NCI-H774 (cell line): ENCODE measurements around the gene KRT31.
"Not testable (repeated sequence)": the region's sequence is repeated elsewhere in the genome, so short reads cannot be mapped to it uniquely, and the experiment has no call there.

Source experiments
- DNase-seq: peaks from one replicate; lab custom pipeline; 2025; lab: John Stamatoyannopoulos, UW

Gene KRT31

GRCh38 chr17:41387670-41388069, 9.7 kb downstream of the KRT31 start:
- no peak for DNase-seq

GRCh38 chr17:41386227-41386626, 11.2 kb downstream of the KRT31 start:
- DNase-seq, result no peak

- no peak for DNase-seq
Measured at GRCh38 chr17:41383690-41384089, 13.7 kb downstream of the KRT31 start.

- no peak for DNase-seq
Measured at GRCh38 chr17:41382394-41382793, 15.0 kb downstream of the KRT31 start.

- not testable (repeated sequence) for DNase-seq
Measured at GRCh38 chr17:41381943-41382342, 15.5 kb downstream of the KRT31 start, which contains the start of gene KRT34. KRT34 (minus strand) TSS chr17:41382306; CDS start chr17:41382246, 60 bp downstream.

GRCh38 chr17:41380091-41380490, 17.3 kb downstream of the KRT31 start:
- not testable (repeated sequence) for DNase-seq

GRCh38 chr17:41377546-41377945, 19.9 kb downstream of the KRT31 start:
- DNase-seq, result no peak

GRCh38 chr17:41369713-41370112, 27.7 kb downstream of the KRT31 start, which contains the start of gene KRT33B:
KRT33B (minus strand) TSS chr17:41369813; CDS start chr17:41369750, 63 bp downstream.
- no peak for DNase-seq

GRCh38 chr17:41369023-41369422, 28.4 kb downstream of the KRT31 start:
- DNase-seq, result no peak

- DNase-seq, result no peak
Measured at GRCh38 chr17:41367426-41368075, 29.9 kb downstream of the KRT31 start.

GRCh38 chr17:41366070-41366469, 31.3 kb downstream of the KRT31 start:
- no peak for DNase-seq

- no peak for DNase-seq
Measured at GRCh38 chr17:41363881-41364280, 33.5 kb downstream of the KRT31 start.

- no peak for DNase-seq
Measured at GRCh38 chr17:41360296-41360995, 37.0 kb downstream of the KRT31 start.

- DNase-seq, result no peak
Measured at GRCh38 chr17:41354536-41354935, 42.9 kb downstream of the KRT31 start.

- no peak for DNase-seq
Measured at GRCh38 chr17:41352597-41353366, 44.6 kb downstream of the KRT31 start.

- DNase-seq, result no peak
Measured at GRCh38 chr17:41351177-41351576, 46.2 kb downstream of the KRT31 start.

- DNase-seq, result not testable (repeated sequence)
Measured at GRCh38 chr17:41350381-41350878, 47.0 kb downstream of the KRT31 start, which contains the start of gene KRT33A. KRT33A (minus strand) TSS chr17:41350828; CDS start chr17:41350767, 61 bp downstream.

- no peak for DNase-seq
Measured at GRCh38 chr17:41347869-41348760, 49.3 kb downstream of the KRT31 start.

- DNase-seq, result not testable (repeated sequence)
Measured at GRCh38 chr17:41346421-41346820, 51.0 kb downstream of the KRT31 start.

- no peak for DNase-seq
Measured at GRCh38 chr17:41345992-41346391, 51.4 kb downstream of the KRT31 start.
